Measurements from ENCODE around the gene DOK3.
"Not testable (repeated sequence)": the region's sequence is repeated elsewhere in the genome, so short reads cannot be mapped to it uniquely, and the experiment has no call there.

The DOK3 gene

DNA sequence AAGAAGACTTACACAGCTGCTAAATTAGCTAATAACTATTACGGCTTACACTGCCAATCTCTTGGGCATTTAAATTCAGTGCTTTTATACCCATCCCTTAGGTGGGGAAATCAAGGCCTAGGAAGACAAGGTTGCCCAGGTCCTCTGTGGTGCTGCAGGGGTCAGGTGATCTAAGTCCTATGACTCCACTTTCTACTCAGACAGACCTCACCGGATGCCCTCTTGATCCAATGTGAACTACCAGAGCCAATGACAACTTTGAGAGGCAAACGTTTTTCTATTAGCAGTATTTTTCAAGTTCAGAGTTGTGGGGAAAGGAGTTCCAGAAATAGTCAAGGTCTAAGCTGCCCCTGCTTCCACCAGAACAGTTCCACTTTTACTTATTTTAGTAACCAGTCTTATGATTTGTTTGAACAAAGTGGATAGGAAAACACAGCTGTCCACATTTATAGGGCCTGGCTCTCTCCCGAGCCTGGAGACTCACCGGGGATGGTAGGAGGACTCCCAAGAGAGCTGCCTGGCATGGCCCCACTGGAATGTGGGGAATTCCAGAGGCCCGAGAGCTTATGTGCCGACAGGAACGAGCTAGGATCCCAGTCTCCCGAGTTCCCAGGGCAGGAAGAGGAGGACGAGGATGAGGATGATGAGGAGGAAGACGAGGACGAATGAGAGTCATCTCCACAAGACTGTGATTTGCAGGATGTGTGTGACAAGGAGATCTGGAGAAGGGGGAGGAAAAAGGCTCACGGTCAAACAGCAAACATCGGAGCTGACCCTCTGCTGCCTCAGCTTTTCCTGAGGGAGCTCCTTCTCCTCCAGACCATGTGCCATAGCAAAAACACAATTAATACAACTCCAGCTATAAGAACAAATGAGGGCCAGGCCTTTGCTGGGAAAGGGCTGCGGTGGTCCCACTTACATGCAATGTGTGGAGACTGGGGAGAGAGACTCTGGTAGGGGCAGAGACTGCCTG, 28.0 kb upstream of the DOK3 start:
- in situ Hi-C loops (cut with HindIII; ENCODE audit: low pct_ligation_motif_present, low pct_unique_long_range_greater_than_20kb, low sequenced_read_pairs): no loop called here
- peak; percentile 74 for DNase-seq

DNA sequence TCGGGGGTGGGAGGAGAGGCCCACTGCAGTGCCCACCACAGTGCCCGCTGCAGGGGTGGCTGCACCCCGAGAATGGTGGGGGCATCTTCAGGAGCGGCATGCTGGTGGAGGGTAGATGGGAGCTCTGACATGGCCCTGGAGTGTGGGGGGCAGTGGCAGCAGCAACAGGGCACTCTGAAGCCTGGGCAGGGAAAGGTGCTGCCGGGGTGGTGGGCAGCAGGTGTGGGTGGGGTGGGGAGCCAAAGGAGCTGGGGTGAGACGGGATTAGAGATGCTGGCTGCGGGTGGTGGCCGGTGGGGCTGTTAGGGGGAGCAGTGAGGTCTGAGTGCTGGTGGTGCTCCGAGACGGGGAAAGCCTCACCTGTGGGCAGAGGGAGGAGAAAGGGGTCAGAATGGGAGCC, 26.8 kb upstream of the DOK3 start:
- in situ Hi-C loops (cut with HindIII; ENCODE audit: low pct_ligation_motif_present, low pct_unique_long_range_greater_than_20kb, low sequenced_read_pairs): no loop called here

DNA sequence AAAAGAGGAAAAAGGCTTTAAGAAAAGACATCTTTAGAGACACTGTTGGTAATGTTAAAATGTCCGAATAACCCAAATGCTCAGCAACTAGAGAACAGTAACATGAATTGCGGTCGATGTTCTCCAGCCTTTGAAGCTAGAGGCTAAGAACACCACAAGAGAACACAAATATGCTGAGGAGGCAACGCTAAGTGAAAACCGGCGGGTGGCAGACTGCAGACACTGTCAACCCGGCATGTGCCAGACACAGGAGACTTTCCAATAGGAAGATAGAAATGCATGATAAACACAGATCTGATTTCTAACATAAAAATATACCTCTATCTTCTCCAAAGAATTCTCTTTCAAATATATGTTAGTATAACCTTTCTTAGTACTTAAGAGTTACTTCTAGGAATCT, 25.5 kb upstream of the DOK3 start:
- no peak for DNase-seq
- in situ Hi-C loops (cut with HindIII; ENCODE audit: low pct_ligation_motif_present, low pct_unique_long_range_greater_than_20kb, low sequenced_read_pairs): no loop called here

More for the DNA sequence above, 26.8 kb upstream of the DOK3 start:
- no peak for DNase-seq

DNA sequence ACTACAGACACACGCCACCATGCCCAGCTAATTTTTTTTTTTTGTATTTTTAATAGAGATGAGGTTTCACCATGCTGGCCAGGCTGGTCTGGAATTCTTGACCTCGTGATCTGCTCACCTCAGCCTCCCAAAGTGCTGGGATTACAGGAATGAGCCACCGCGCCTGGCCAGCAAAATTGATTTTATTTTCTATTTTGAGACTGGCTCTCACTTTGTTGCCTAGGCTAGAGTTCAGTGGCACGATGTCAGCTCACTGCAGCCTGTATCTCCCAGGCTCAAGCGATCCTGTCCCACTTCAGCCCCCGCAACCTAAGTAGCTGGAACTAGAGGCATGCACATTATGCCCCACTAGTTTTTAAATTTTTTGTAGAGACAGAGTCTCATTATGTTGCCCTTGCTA, 24.8 kb upstream of the DOK3 start:
- DNase-seq; in situ Hi-C loops (cut with HindIII; ENCODE audit: low pct_ligation_motif_present, low pct_unique_long_range_greater_than_20kb, low sequenced_read_pairs): not testable (repeated sequence)

DNA sequence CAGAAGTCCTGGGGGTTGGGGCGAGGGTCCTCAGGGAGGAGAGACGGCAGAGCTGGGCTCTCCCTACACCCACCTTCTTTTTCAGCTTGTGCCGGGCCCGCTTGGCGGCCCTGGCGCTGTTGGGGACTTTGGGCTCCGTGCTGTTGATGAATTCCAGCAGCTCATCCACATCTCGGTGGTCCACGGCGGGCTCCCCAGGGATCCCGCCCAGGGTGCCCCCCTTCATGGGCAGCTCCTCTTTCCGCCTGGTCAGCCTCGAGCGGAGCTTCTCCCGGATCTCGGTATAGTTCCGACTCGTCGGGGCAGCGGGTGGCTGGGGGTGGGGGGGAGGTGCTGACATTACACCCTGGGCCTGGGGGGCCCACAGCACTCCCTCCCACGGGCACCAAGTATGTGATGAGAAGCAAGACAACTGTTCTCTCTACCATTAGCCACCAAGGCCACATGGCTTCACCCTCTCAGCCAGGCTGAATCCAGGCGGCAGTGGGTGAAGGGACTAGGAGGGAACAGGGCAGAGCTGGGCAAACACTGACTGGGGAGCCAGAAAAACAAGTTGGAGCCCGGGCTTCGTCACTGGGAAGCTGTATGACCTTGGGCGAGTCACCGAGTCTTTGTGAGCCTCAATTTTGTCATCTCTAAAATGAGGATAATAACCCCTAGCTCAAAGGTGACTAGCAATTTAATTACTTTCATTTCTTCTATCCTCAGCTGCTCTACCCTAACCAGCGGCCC, 21.7 kb upstream of the DOK3 start:
- no peak for DNase-seq
- in situ Hi-C loops (cut with HindIII; ENCODE audit: low pct_ligation_motif_present, low pct_unique_long_range_greater_than_20kb, low sequenced_read_pairs): no loop called here

DNA sequence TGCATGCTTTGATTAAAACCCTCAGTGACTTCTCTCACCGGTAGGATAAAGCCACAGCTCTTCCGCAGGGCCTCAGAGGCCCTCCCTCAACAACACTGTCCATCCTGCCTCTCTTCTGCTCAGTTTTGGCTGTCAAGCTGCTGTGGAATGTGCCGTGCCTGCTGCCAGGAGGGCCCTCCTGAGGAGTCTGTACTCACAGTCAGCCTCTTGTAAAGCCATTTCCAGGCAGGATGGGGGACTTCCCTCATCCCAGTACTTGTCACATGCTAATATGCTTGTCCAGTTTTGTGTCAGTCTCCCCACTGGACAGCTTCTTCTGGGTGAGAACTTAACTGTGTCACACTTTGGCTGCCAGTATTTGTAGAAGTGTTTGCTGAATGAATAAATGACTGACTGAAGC, 21.0 kb upstream of the DOK3 start:
- in situ Hi-C loops (cut with HindIII; ENCODE audit: low pct_ligation_motif_present, low pct_unique_long_range_greater_than_20kb, low sequenced_read_pairs): no loop called here
- DNase-seq: no peak

DNA sequence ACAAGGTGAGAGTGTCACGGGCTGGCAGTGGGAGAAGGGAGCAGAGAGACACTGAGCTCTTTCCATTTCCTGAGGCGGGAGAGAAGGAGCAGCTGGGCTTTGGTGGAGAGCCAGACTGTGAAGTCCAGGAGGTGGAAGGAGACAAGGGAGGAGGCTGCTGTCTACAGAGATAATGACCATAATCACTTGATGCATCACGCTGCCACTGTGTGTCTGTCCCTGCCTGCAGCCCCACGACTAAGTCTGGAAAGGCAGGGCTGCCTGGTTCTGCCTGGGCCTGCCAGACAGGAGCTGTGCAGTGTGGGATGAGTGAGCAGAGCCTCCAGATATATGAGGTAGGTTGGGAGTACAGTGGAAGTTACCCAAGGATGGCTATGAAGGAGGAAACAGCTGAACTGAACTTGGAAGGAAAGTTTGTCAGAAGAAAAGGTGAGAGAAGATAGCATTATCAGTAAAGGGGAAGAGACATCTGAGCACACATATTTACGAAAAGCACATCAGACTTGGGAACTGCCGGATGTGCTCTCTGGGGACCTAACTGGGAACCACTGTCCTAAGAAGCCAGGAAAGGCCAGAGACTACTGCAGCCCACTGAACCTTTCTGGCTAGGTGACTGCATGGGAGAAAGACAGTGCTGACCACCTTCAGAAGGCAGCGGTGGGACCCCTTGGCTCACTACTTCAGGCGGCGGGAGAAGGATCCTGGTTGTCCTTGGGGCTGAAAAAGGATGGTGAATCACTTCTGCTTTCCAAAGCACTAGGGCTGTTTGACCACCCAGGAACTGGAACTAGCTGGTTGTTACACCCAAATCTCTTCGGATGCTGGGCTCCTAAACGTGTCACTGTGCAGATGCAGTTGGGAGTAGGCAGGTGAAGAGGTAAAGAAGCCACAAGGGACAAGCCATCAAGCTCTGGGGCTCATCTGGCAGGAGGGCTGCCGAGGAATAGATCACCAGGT, 19.9 kb upstream of the DOK3 start:
- in situ Hi-C loops (cut with HindIII; ENCODE audit: low pct_ligation_motif_present, low pct_unique_long_range_greater_than_20kb, low sequenced_read_pairs): no loop called here
- no peak for DNase-seq

DNA sequence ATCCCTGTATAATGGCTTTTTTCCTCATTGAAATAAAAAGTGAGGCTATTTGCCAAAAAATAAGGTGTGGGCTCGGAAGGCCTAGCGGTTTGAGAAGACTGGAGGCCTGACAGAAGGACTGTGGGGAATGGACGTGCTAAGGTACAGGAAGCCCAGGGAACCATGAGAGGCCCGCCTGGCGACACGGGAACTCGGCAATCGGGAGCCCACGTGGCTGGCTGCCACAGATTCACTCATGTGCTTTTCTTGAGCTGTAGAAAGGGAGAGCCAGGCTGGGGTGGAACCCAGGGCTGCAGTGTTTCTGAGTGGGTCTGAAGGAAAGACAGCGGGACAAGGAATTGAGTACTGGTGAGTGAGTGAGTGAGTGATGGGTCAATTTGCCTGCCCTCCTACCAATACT, 19.0 kb upstream of the DOK3 start:
- in situ Hi-C loops (cut with HindIII; ENCODE audit: low pct_ligation_motif_present, low pct_unique_long_range_greater_than_20kb, low sequenced_read_pairs): no loop called here
- DNase-seq: no peak

DNA sequence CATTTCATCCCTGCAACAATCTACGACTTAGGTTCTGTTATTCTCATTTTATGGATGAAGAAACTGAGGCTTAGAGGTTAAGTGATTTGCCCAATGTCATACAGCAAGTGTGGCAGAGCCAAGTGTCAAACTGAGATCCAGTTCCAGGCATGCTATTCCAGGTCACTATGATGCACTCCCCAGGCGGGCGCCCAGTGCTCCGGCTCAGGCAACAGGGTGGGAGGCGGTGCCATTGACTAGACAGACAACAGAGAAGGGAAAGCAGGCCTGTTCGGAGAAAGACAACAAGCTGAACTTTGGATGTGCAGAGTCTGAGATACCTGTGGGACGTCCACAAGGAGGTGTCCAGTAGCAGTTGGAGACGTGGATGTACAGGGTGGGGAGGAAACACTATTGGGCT, 18.0 kb upstream of the DOK3 start:
- in situ Hi-C loops (cut with HindIII; ENCODE audit: low pct_ligation_motif_present, low pct_unique_long_range_greater_than_20kb, low sequenced_read_pairs): no loop called here
- DNase-seq: no peak

DNA sequence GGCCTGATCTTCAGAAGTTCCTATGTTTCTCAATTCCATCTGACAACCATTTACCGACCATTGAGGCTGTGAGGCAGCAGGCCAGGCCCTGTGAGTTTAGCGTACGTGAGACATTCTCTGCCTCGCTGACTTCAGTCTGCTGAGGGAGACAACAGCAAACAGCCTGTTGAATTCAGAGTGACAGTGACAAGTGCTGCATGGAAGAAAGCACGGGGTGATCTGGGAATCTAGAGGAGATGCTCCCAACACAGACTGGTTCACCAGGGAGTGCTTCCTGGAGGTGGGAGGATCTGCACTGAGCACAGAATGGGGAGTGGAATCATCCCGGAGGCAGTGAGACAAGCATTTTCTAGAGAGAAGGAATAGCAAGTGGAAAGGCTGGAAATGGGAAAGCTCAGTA, 17.2 kb upstream of the DOK3 start:
- no peak for DNase-seq
- in situ Hi-C loops (cut with HindIII; ENCODE audit: low pct_ligation_motif_present, low pct_unique_long_range_greater_than_20kb, low sequenced_read_pairs): no loop called here

DNA sequence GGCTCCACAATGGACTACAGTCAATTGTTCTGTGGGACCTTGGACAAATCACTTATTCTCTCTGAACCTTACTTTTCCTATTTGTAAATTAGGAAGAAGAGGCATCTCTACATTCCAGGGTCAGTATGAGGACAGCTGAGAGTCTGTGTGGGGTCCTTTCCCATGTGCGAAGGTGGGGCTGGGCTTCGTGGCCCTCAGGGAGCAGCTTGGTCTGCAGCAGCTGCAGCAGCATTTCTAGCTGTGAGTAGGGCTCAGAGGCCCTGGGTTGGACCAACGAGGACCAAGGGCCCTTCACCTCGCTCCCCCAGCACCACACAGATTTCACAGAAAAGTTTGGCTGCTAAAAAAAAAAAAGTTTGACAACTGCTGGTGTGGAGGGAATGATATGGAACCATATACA, 16.6 kb upstream of the DOK3 start:
- DNase-seq: no peak
- in situ Hi-C loops (cut with HindIII; ENCODE audit: low pct_ligation_motif_present, low pct_unique_long_range_greater_than_20kb, low sequenced_read_pairs): no loop called here

DNA sequence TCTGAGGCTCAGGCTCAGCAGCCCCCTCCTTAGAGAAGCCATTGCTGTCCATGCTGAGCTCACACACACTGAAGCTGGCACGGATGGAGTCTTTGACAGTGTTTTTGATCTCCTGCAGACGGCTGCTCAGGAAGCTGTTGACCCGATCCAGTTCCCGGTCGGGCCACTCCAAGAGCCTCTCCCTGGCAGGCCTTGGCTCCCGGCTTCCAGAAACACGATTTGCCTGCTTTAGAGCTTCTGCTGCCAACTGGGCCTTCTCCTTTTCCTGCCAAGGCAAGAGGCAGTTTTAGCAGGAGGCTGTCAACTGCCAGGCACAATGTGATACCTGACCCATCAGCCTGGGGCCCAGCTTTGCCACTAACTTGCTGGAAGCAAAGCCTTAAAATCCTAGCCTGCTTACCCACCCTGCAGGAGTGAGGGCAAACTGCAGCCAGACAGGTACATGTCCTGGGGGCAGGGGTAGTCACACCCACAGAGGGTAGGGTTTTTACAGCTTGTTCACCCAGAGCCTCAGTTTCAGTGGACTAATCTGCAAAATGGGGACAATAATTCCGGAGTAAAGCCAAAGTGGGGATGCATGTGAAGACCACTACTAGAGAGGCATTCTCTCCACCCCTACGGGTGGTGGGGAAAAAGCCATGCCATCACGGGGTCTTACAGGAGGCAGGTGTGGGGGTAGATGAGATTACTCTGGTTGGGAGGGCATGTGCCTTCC, 15.5 kb upstream of the DOK3 start:
- DNase-seq: no peak
- in situ Hi-C loops (cut with HindIII; ENCODE audit: low pct_ligation_motif_present, low pct_unique_long_range_greater_than_20kb, low sequenced_read_pairs): no loop called here

DNA sequence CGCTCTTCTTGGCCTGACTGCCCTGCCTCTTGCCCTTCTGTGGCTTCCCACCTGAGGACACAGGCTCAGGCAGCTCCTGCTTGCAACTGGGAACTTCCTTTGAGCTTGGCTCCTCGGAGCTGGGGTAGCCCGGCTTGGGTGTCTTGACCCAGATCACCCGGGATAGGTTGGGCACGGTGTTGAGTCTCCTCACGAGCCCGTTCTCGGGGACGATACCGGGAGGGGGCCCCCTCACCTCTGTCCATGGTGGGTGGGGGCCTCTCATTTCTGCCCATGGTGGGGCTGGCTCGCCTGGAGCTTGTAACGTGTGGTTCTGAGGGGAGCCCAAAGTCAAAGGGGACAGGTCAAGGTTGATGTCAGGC, 14.9 kb upstream of the DOK3 start:
- in situ Hi-C loops (cut with HindIII; ENCODE audit: low pct_ligation_motif_present, low pct_unique_long_range_greater_than_20kb, low sequenced_read_pairs): no loop called here
- no peak for DNase-seq

DNA sequence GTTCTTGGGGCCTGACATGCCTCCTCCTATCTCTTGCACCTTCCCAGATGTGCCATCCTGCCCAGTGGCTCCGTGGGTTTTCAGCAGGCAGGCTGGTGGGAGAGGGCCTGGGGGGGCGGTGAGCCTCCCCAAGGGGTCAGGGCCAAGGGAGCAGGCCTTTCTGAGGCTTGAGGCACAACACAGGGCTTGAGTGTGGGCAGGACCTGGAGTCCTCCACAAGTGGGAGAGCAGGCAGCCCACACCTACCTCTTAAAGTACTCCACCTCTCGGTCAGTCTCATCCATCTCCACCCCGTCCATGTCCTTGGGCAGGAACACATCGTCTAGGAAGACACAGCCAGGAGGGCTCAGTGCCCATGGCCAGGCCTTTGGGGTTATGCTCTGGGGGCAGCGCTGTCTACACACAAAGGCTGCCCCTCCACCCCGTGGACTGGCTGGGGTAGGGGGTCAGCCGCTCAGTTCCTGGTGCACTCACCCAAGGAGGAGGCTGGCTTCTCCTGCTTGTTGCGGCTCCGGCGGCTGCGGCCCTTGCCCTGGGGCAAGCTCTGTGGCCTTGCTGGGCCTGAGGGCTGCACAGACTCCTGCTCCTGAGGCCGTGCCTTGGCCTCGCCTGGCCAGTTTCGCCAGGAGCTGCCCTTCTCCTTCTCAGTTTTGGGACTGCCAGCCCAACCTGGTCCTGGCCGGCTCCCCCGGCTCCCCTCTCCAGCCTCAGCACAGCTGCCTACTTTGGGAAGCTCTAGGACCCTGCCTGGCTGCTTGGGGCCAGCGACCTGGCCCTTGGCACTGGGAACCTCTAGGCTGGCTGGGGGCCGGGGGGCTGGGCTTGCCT, 14.3 kb upstream of the DOK3 start:
- in situ Hi-C loops (cut with HindIII; ENCODE audit: low pct_ligation_motif_present, low pct_unique_long_range_greater_than_20kb, low sequenced_read_pairs): no loop called here
- no peak for DNase-seq

DNA sequence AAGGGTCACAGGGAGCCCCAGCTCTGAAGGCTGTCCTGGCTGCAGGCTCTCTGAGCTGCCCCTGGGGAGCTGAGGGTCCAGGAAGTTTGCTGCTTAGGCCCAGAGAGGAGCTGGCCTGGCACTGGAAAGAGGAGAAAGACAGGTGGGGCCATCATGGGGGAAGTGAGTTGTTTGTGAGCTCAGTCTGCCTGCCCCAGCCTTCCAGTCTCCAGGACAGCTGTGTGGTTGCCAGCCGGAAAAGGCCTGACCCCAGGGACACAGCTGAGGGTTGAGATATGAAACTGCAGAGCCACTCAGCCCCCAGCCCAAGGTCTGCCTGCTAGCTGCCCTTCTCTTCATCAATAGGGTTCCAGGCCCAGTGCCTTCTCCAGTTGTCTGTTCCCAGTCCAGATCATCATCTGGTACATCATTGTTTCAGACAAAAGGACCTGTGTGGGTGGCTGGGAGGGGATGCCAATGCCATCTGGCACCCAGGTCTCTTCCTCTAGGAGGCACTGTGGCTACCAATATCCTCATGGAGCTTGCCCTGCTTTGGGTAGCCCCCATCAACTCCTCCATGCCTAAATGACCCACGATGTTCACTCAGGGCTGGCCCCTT, 11.4 kb upstream of the DOK3 start:
- in situ Hi-C loops (cut with HindIII; ENCODE audit: low pct_ligation_motif_present, low pct_unique_long_range_greater_than_20kb, low sequenced_read_pairs): no loop called here
- DNase-seq: no peak

DNA sequence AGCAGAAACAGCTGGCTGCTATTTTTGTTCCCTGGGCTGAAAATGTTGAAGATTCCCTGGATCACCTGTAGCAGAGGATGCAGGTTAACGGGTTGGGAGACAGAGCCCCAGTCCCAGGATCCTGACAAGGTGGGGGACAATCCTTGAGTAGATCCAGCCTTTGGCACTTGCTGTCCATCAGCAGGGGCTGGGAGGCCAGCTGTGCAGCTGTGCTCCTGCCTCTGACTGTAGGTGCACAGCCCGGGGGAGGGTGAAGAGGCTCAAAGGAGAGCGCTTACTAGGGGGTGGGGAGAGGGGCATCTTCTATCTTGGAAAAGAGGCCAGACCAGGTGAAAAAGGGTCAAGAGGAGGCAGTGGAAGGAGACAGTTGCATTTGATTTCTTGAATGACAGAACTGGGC, 10.6 kb upstream of the DOK3 start:
- in situ Hi-C loops (cut with HindIII; ENCODE audit: low pct_ligation_motif_present, low pct_unique_long_range_greater_than_20kb, low sequenced_read_pairs): no loop called here
- DNase-seq: no peak
